ENCODE measurements around the gene HEATR5A.

GRCh38 chr14:31402764-31403439, 17.4 kb downstream of the HEATR5A start:
- TF ChIP-seq POLR2A (IDR thresholded peaks at IDR 0.05), result no peak
- TF ChIP-seq, protein P1, sequence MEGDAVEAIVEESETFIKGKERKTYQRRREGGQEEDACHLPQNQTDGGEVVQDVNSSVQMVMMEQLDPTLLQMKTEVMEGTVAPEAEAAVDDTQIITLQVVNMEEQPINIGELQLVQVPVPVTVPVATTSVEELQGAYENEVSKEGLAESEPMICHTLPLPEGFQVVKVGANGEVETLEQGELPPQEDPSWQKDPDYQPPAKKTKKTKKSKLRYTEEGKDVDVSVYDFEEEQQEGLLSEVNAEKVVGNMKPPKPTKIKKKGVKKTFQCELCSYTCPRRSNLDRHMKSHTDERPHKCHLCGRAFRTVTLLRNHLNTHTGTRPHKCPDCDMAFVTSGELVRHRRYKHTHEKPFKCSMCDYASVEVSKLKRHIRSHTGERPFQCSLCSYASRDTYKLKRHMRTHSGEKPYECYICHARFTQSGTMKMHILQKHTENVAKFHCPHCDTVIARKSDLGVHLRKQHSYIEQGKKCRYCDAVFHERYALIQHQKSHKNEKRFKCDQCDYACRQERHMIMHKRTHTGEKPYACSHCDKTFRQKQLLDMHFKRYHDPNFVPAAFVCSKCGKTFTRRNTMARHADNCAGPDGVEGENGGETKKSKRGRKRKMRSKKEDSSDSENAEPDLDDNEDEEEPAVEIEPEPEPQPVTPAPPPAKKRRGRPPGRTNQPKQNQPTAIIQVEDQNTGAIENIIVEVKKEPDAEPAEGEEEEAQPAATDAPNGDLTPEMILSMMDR (IDR thresholded peaks at IDR 0.05), result no peak

Data from gastroesophageal sphincter (tissue), 3 donors.